GM12864 (cell line): ENCODE results near the gene LRRC2.
A peak's percentile ranks its signal among the peaks of the same experiment; 100 is the strongest.
"Not testable (repeated sequence)": the region's sequence is repeated elsewhere in the genome, so short reads cannot be mapped to it uniquely, and the experiment has no call there.

Experiments used
- DNase-seq: peaks from one replicate; pipeline ENCODE4 v3.0.0-alpha.2; 2011; ENCODE audit warnings: low read depth
- H3K4me3 ChIP-seq: 2 replicates; pipeline ENCODE4 v1.5.1; 2011; ENCODE audit warnings: mild to moderate bottlenecking, low read depth, low read length, control low read depth
- CTCF ChIP-seq: IDR thresholded peaks from 2 replicates; pipeline ENCODE4 v1.5.1; 2011; ENCODE audit warnings: low read depth, mild to moderate bottlenecking, moderate library complexity, low read length, control low read depth, inconsistent platforms; ENCODE audit errors: missing control alignments

LRRC2 gene

GRCh38 chr3:46542801-46543201 lies 23.3 kb downstream of the LRRC2 start:
- TF ChIP-seq CTCF: no peak
- no peak overlapping the region for H3K4me3 ChIP-seq
- DNase-seq: no peak

GRCh38 chr3:46542344-46542743 lies 23.8 kb downstream of the LRRC2 start:
- TF ChIP-seq CTCF: no peak
- no peak for DNase-seq
- no peak overlapping the region for H3K4me3 ChIP-seq

GRCh38 chr3:46541835-46542234 lies 24.3 kb downstream of the LRRC2 start:
- DNase-seq: no peak
- H3K4me3 ChIP-seq: no peak overlapping the region
- no peak for TF ChIP-seq CTCF

GRCh38 chr3:46540550-46540949 lies 25.6 kb downstream of the LRRC2 start:
- TF ChIP-seq CTCF: no peak
- DNase-seq: no peak
- no peak overlapping the region for H3K4me3 ChIP-seq

GRCh38 chr3:46539443-46540005 lies 26.6 kb downstream of the LRRC2 start:
- H3K4me3 ChIP-seq: no peak overlapping the region; the same call in 1 of the 2 replicates

GRCh38 chr3:46538803-46539442 lies 27.2 kb downstream of the LRRC2 start:
- H3K4me3 ChIP-seq: no peak overlapping the region; the same call in 1 of the 2 replicates
- no peak for TF ChIP-seq CTCF
- peak; percentile 98 for DNase-seq

More at GRCh38 chr3:46539443-46540005, 26.6 kb downstream of the LRRC2 start:
- TF ChIP-seq CTCF: no peak
- DNase-seq: no peak

GRCh38 chr3:46538425-46538802 lies 27.7 kb downstream of the LRRC2 start:
- DNase-seq: not testable (repeated sequence)

More at GRCh38 chr3:46538425-46538802, 27.7 kb downstream of the LRRC2 start:
- not testable (repeated sequence) for H3K4me3 ChIP-seq
